HG03571 (cell line): ENCODE results near the gene SEC14L5.
A peak's percentile ranks its signal among the peaks of the same experiment; 100 is the strongest.
"Not testable (repeated sequence)": the region's sequence is repeated elsewhere in the genome, so short reads cannot be mapped to it uniquely, and the experiment has no call there.

Source experiments
- ATAC-seq: cut with Tn5 transposase; IDR thresholded peaks from one replicate; pipeline ENCODE4 v1.9.1; 2021; ENCODE audit not compliant: unreplicated experiment

The SEC14L5 gene

GRCh38 chr16:4949986-4950385, 8.1 kb upstream of the SEC14L5 start:
- no peak for ATAC-seq

GRCh38 chr16:4951583-4951982, 6.5 kb upstream of the SEC14L5 start:
- not testable (repeated sequence) for ATAC-seq

DNA sequence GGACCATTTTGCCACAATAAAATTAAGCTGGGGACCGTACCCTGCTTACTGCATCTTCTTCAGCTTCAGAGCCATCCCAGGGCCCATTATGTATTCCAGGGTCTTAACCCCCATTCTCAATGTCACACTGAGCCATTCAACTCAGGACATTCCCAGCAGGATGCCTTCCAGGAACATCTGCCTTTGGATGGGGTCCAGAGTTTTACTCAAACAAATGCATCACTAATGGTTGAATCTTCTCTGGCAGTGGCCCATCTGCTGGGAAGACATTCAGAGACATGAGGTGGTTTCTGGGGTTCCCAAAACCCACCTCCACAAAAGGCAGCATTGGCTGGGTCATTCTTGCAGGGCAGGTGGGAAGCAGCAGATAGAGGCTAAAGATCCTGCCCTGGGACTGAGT, 3.4 kb upstream of the SEC14L5 start:
- ATAC-seq: no peak

GRCh38 chr16:4957420-4957719, 760 bp upstream of the SEC14L5 start:
- ATAC-seq: no peak

DNA sequence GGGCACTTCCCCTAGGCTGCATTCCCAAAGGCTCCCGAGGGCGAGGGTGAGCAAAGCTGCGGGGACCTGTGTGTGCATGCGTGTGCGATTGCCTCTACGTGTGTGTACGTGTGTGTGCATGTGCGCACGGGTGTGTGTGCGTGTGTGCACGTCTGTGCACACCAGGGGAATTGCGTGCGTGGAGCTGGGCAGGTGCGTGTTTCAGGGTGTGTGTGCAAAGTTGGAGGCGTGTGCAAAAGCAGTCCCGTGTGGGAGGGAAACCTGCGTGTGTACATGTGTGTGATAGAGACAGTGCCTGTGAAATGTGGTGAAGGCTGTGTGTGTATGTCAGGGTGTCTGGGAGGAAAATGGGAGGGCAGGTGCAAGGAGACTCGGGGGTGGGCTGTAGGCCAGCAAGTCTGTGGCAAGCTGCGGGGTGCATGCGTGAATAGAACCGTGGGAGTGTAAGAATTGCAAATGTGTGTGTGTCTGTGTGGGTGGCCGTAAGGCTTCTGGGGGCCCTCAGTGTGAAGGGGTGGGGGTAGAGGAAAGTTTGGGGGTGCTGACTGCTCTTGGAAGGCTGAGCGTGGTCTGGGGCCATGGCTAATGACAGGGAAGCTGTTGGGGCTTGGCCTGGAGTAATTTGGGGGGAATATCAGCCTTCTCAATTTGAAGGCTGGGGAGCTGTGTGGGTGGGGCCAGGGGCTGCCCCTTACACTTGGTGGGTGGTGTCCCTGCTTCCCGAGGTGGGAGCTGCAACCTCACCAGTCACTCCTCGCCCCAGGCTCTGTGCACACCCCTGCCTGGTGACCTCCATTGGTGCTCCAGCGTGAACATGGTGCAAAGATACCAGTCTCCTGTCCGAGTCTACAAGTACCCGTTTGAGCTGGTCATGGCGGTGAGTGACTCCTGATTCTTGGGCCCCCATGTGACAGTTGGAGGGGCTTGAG, 644 bp downstream of the SEC14L5 start:
- ATAC-seq: no peak

GRCh38 chr16:4960579-4960978, 2.4 kb downstream of the SEC14L5 start:
- ATAC-seq: no peak

DNA sequence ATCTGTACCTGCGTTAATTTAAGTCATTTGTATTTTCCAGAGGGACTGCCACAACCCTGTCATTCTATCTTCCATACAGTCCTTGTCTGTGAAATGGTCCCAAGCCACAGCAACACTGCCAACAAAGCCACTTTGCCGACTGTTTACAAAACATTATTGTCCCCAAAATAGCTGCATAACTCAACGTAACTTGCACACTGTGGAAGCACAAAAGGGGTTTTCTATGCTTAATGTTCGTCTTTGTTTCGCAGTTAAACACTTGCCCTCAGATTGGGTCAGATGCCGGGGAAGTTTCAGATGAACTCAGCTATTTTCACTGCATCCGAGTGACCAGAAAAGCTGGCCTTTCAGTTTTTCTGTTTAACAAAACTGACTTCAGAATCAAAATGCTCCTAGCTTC, 4.6 kb downstream of the SEC14L5 start:
- ATAC-seq: no peak

GRCh38 chr16:4963527-4963926, 5.4 kb downstream of the SEC14L5 start:
- ATAC-seq: not testable (repeated sequence)

GRCh38 chr16:4966736-4967453, 8.8 kb downstream of the SEC14L5 start:
- ATAC-seq: no peak

GRCh38 chr16:4968278-4968677, 10.1 kb downstream of the SEC14L5 start:
- not testable (repeated sequence) for ATAC-seq

- ATAC-seq: no peak
Measured at GRCh38 chr16:4968879-4969483, 10.9 kb downstream of the SEC14L5 start.

GRCh38 chr16:4970010-4970409, 11.9 kb downstream of the SEC14L5 start:
- no peak for ATAC-seq

GRCh38 chr16:4972938-4973587, 14.9 kb downstream of the SEC14L5 start:
- ATAC-seq: no peak

- ATAC-seq: peak; percentile 85
Measured at GRCh38 chr16:4976079-4976478, 17.9 kb downstream of the SEC14L5 start.

DNA sequence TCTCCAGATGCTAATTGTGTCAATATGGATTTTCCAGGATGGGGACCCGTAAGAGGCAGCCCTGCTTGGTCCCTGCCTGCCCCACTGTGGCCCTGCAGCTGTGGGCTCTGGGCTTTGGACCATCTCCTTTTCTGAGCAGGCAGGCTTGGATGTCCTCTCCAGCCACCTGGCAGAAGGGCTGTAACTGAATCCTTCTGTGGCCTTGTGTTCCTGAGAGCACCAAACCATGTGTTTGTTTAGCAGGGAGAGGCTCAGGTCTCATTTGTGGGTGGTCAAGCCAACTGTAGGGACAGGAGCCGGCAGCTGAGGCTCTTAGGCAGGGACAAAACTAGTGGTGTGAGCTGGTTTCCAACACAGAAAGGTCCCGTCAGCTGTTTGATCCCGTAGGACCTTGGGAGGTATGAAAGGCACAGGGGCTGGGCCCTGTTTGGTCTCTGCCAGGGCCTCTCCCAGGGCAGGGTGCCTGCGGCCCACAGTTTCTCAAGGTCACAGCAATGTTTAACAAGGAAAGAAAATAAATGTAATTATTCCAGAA, 18.5 kb downstream of the SEC14L5 start:
- no peak for ATAC-seq

- no peak for ATAC-seq
Measured at GRCh38 chr16:4979164-4979563, 21.0 kb downstream of the SEC14L5 start.

DNA sequence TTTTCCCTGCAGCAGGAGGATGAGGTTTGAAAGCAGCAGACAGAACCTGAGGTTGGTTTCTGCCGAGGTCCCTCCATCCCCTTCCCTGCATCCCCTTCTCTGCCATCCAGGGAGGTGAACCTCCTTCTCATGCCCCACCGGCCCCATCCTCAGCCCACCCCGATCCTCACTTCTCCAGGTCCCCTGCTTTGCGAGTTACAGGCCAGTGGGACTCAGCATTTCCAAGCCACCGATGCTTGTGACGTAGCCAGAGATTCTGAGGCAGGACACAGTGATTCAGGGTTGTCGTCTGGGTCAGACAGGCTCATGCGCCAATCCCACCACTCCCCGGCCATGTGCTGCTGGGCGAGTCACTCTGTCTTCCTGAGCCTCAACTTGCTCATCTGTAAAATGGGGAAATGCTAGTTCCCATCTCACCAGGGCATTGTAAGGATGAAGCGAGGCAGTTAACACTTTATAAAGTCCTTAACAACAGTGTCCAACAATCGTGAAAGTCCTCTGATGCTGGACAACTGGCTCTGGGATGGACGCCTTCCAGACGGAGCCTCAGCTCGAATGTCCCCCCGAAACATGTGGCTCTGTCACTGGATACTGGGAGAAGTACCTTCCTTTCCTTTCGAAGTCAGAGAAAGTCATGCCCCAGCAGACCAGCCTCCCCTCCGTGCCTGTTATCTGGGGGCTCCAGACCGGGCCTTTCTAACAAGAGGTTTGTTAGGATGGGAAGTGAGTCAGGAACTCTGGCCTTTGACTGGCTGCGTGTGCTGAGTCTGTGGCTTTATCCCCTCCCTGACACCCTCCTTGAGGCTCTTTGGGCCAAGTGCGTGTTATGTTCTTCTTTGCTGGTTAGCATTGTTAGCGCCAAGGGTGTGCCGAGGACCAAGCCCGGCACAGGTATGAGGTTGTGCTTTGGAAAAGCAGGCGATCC, 21.9 kb downstream of the SEC14L5 start:
- ATAC-seq: no peak

DNA sequence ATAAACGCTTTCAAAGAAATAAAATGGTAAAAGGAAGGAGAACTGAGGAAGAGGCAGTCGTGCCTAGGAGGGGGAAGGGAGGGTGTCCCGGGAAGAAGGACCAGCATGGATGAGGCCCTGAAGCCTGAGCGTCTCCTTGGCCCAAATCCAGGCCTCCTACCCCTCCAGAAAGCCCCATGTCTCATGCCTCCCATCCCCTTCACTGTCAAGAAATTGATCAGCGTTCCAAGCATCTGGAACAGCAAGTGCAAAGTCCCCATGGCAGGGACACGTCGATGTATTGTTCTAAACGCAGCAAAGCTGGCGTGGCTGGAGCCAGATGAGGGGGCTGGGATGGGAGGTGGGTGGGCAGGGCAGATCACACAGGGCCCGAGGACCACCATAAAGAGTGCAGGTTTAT, 22.6 kb downstream of the SEC14L5 start:
- no peak for ATAC-seq

- no peak for ATAC-seq
Measured at GRCh38 chr16:4981473-4981872, 23.3 kb downstream of the SEC14L5 start.
